NB4 (cell line): ENCODE measurements around the gene GINS2.

Experiments
- CTCF ChIP-seq: IDR thresholded peaks from one replicate; pipeline ENCODE4 v1.5.1; 2012; ENCODE audit warnings: low read depth, low read length
- MYC ChIP-seq: IDR thresholded peaks from 2 replicates; pipeline ENCODE4 v1.6.1; 2011; ENCODE audit warnings: low read depth, low read length
- POLR2A ChIP-seq: IDR thresholded peaks from 2 replicates; pipeline ENCODE4 v1.6.1; 2011; ENCODE audit warnings: mild to moderate bottlenecking; ENCODE audit not compliant: insufficient read length; ENCODE audit errors: extremely low read depth

DNA sequence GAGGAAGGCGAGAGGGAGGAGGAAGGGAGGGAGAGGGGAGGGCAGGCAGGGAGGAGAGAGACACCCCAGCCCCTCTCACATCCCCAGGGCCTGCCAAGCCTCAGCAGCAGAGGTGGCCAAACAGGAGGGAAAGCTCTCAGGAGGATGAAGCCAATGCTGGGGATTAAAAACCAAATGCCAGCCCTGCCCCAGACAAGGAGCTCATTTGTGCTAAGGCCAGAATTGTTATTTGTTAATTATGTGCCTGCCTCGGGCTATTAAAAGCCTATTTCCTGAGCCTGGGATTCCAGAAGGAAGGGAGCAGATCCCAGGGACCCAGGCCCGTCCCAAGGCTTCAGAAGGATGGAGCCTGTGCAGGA is 27.9 kb upstream of the GINS2 start:
- TF ChIP-seq CTCF, result no peak
- TF ChIP-seq POLR2A, result no peak
- TF ChIP-seq MYC, result no peak
